ENCODE results near the gene C5AR2. TPM values are rescaled to one million over a fixed set of nuclear protein-coding genes. Genes with fewer than 3 reads are reported as not detected.
"Not testable (repeated sequence)": the region's sequence is repeated elsewhere in the genome, so short reads cannot be mapped to it uniquely, and the experiment has no call there.

The C5AR2 gene
- polyA plus RNA-seq, 1 donor, result 0.25 TPM

GRCh38 chr19:47387623-47388022 is 55.6 kb downstream of the C5AR2 start:
- not testable (repeated sequence) for H3K9me3 ChIP-seq (ENCODE audit: control insufficient read depth, low read depth, low read length); DNase-seq; H3K4me1 ChIP-seq (ENCODE audit: control insufficient read depth, insufficient read depth, low read length); H3K27me3 ChIP-seq (ENCODE audit: control insufficient read depth, insufficient read depth, low read length); H3K27ac ChIP-seq (ENCODE audit: low read length); H3K36me3 ChIP-seq (ENCODE audit: control insufficient read depth, insufficient read depth, low read length); H3K4me3 ChIP-seq (ENCODE audit: low read length)
- WGBS (ENCODE audit: insufficient coverage, low lambda C conversion rate), result no CpG with 5 or more reads among the region's 3 CpGs

GRCh38 chr19:47388721-47389120 is 56.7 kb downstream of the C5AR2 start:
- DNase-seq; H3K27ac ChIP-seq (ENCODE audit: low read length); H3K4me1 ChIP-seq (ENCODE audit: control insufficient read depth, insufficient read depth, low read length); H3K9me3 ChIP-seq (ENCODE audit: control insufficient read depth, low read depth, low read length); H3K27me3 ChIP-seq (ENCODE audit: control insufficient read depth, insufficient read depth, low read length); H3K4me3 ChIP-seq (ENCODE audit: low read length); H3K36me3 ChIP-seq (ENCODE audit: control insufficient read depth, insufficient read depth, low read length): not testable (repeated sequence)
- 100% methylated on average over 1 of the region's 5 CpGs for WGBS (ENCODE audit: insufficient coverage, low lambda C conversion rate)

GRCh38 chr19:47389150-47389556 is 57.2 kb downstream of the C5AR2 start:
- Histone ChIP-seq H3K4me1 (ENCODE audit: control insufficient read depth, insufficient read depth, low read length) (no peaks in the 10 kb centered on the region), H3K27ac (ENCODE audit: low read length) (no peak overlapping the region), H3K9me3 (ENCODE audit: control insufficient read depth, low read depth, low read length) (no peaks in the 10 kb centered on the region), H3K4me3 (ENCODE audit: low read length) (no peak overlapping the region), H3K36me3 (ENCODE audit: control insufficient read depth, insufficient read depth, low read length) (no peaks in the 10 kb centered on the region), H3K27me3 (ENCODE audit: control insufficient read depth, insufficient read depth, low read length) (no peaks in the 10 kb centered on the region)
- no CpG with 5 or more reads among the region's 9 CpGs for WGBS (ENCODE audit: insufficient coverage, low lambda C conversion rate)
- DNase-seq, result no peak

- Histone ChIP-seq H3K4me1 (ENCODE audit: control insufficient read depth, insufficient read depth, low read length) (no peaks in the 10 kb centered on the region), H3K36me3 (ENCODE audit: control insufficient read depth, insufficient read depth, low read length) (no peaks in the 10 kb centered on the region), H3K27ac (ENCODE audit: low read length) (no peak overlapping the region), H3K9me3 (ENCODE audit: control insufficient read depth, low read depth, low read length) (no peaks in the 10 kb centered on the region), H3K27me3 (ENCODE audit: control insufficient read depth, insufficient read depth, low read length) (no peaks in the 10 kb centered on the region), H3K4me3 (ENCODE audit: low read length) (no peak overlapping the region)
- DNase-seq, result no peak
- no CpG with 5 or more reads among the region's 20 CpGs for WGBS (ENCODE audit: insufficient coverage, low lambda C conversion rate)
These were observed 58.8 kb downstream of the C5AR2 start for GRCh38 chr19:47390533-47391488.

DNA sequence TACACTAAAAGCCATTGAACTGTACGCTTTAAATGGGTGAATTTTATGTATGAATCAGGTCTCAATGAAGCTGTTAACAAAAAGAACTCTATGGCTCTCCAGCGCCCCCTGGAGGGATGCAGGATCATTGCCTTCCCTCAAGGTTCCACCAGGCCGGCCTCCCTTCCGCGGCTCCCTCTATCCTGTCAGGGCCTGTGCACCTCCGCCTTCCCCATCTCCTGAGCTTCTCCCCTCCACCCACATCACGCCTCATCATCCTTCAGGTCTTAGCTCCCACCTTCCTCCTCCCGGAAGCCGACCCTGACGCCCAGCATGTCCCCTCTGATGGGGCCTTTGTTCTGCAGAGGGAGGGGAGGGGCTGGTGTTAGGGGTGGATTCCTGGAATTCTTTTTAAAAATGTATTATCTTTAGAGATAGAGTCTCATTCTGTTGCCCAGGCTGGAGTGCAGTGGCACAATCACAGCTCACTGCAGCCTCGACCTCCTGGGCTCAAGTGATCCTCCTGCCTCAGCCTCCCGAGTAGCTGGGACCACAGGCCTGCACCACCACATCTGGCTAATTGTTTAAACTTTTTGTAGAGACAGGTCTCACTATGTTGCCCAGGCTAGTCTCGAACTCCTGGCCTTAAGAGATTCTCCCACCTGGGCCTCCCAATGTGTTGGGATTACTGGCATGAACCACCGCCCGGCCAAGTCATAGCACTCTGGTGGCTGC is 59.7 kb downstream of the C5AR2 start:
- no peak overlapping the region for H3K27ac ChIP-seq (ENCODE audit: low read length)
- WGBS (ENCODE audit: insufficient coverage, low lambda C conversion rate), result no CpG with 5 or more reads among the region's 15 CpGs

More for the DNA sequence above, 59.7 kb downstream of the C5AR2 start:
- Histone ChIP-seq H3K36me3 (ENCODE audit: control insufficient read depth, insufficient read depth, low read length) (no peaks in the 10 kb centered on the region), H3K4me3 (ENCODE audit: low read length) (no peak overlapping the region), H3K4me1 (ENCODE audit: control insufficient read depth, insufficient read depth, low read length) (no peaks in the 10 kb centered on the region), H3K27me3 (ENCODE audit: control insufficient read depth, insufficient read depth, low read length) (no peaks in the 10 kb centered on the region), H3K9me3 (ENCODE audit: control insufficient read depth, low read depth, low read length) (no peaks in the 10 kb centered on the region)
- DNase-seq, result peak; percentile 22 to 29

Other genes with a start within 250 kb of the C5AR2 start
- gene ZC3H4, start 218.4 kb upstream of the C5AR2 start, polyA plus RNA-seq, result 27.4 TPM
- 61.0 TPM for gene SAE1, start 201.3 kb upstream of the C5AR2 start, polyA plus RNA-seq
- gene BBC3, start 101.0 kb upstream of the C5AR2 start, polyA plus RNA-seq, result 2.1 TPM
- gene CCDC9, start 75.7 kb upstream of the C5AR2 start, polyA plus RNA-seq, result 23.2 TPM
- gene INAFM1, start 57.3 kb upstream of the C5AR2 start, polyA plus RNA-seq, result 9.2 TPM
- 2.0 TPM for gene C5AR1, start 22.3 kb upstream of the C5AR2 start, polyA plus RNA-seq
- gene DHX34, start 17.1 kb downstream of the C5AR2 start, polyA plus RNA-seq, result 13.6 TPM
- 19.7 TPM for gene MEIS3, start 87.4 kb downstream of the C5AR2 start, polyA plus RNA-seq
- 0.54 TPM for gene SLC8A2, start 139.7 kb downstream of the C5AR2 start, polyA plus RNA-seq
- 9.4 TPM for gene KPTN, start 152.0 kb downstream of the C5AR2 start, polyA plus RNA-seq
- gene NAPA, start 182.9 kb downstream of the C5AR2 start, polyA plus RNA-seq, result 87.9 TPM
- 0.19 TPM for gene ZNF541, start 241.0 kb downstream of the C5AR2 start, polyA plus RNA-seq

Data from large intestine (tissue), 3 donors.